ENCODE results near the gene HNRNPC. TPM values are rescaled to one million over a fixed set of nuclear protein-coding genes. Genes with fewer than 3 reads are reported as not detected.

Gene HNRNPC
- total and polyA plus RNA-seq, 2 of the 8 experiments (the other 6 are each of a cell fraction or from before 2014, with no cell fraction given): 781 to 1,207 TPM

DNA sequence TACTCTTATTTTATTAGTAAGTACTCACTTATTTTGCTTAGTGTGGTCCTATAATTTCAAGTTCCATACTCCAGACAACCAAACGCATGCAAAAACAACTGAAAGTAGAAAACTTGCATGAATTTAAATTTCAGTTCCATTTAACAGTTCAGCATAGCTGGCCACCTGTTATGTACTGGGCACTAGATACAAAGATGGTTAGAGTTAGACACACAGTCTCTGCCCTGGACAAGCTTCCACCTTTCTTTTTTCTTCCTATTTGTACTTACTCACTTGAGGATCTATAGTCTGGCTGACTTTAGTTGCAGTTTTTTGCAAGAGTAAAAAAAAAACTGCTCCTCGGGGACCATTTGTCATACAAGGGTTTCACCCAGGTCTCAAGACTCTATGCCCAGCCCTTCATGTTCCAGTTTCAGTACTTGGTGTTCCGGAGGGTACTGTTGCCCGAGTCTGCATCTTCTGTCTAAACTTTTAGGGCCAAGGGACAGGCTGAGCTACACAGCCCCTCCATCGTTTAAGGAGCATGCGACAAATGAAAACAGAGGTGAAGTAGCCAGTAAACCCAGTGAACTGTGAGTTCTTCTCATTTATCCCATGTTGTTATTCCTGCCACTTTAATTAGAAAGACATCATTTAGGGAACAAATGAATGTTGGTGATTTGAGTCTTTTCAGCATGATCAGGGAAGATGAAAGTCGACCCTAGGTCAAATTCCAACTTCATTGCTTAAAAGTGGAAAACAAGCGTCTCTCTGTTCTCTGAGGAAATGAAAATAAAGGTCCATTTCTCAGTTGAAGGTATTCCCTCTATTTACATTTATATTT is 33.0 kb upstream of the HNRNPC start (continued):
- TF ChIP-seq, protein P1, sequence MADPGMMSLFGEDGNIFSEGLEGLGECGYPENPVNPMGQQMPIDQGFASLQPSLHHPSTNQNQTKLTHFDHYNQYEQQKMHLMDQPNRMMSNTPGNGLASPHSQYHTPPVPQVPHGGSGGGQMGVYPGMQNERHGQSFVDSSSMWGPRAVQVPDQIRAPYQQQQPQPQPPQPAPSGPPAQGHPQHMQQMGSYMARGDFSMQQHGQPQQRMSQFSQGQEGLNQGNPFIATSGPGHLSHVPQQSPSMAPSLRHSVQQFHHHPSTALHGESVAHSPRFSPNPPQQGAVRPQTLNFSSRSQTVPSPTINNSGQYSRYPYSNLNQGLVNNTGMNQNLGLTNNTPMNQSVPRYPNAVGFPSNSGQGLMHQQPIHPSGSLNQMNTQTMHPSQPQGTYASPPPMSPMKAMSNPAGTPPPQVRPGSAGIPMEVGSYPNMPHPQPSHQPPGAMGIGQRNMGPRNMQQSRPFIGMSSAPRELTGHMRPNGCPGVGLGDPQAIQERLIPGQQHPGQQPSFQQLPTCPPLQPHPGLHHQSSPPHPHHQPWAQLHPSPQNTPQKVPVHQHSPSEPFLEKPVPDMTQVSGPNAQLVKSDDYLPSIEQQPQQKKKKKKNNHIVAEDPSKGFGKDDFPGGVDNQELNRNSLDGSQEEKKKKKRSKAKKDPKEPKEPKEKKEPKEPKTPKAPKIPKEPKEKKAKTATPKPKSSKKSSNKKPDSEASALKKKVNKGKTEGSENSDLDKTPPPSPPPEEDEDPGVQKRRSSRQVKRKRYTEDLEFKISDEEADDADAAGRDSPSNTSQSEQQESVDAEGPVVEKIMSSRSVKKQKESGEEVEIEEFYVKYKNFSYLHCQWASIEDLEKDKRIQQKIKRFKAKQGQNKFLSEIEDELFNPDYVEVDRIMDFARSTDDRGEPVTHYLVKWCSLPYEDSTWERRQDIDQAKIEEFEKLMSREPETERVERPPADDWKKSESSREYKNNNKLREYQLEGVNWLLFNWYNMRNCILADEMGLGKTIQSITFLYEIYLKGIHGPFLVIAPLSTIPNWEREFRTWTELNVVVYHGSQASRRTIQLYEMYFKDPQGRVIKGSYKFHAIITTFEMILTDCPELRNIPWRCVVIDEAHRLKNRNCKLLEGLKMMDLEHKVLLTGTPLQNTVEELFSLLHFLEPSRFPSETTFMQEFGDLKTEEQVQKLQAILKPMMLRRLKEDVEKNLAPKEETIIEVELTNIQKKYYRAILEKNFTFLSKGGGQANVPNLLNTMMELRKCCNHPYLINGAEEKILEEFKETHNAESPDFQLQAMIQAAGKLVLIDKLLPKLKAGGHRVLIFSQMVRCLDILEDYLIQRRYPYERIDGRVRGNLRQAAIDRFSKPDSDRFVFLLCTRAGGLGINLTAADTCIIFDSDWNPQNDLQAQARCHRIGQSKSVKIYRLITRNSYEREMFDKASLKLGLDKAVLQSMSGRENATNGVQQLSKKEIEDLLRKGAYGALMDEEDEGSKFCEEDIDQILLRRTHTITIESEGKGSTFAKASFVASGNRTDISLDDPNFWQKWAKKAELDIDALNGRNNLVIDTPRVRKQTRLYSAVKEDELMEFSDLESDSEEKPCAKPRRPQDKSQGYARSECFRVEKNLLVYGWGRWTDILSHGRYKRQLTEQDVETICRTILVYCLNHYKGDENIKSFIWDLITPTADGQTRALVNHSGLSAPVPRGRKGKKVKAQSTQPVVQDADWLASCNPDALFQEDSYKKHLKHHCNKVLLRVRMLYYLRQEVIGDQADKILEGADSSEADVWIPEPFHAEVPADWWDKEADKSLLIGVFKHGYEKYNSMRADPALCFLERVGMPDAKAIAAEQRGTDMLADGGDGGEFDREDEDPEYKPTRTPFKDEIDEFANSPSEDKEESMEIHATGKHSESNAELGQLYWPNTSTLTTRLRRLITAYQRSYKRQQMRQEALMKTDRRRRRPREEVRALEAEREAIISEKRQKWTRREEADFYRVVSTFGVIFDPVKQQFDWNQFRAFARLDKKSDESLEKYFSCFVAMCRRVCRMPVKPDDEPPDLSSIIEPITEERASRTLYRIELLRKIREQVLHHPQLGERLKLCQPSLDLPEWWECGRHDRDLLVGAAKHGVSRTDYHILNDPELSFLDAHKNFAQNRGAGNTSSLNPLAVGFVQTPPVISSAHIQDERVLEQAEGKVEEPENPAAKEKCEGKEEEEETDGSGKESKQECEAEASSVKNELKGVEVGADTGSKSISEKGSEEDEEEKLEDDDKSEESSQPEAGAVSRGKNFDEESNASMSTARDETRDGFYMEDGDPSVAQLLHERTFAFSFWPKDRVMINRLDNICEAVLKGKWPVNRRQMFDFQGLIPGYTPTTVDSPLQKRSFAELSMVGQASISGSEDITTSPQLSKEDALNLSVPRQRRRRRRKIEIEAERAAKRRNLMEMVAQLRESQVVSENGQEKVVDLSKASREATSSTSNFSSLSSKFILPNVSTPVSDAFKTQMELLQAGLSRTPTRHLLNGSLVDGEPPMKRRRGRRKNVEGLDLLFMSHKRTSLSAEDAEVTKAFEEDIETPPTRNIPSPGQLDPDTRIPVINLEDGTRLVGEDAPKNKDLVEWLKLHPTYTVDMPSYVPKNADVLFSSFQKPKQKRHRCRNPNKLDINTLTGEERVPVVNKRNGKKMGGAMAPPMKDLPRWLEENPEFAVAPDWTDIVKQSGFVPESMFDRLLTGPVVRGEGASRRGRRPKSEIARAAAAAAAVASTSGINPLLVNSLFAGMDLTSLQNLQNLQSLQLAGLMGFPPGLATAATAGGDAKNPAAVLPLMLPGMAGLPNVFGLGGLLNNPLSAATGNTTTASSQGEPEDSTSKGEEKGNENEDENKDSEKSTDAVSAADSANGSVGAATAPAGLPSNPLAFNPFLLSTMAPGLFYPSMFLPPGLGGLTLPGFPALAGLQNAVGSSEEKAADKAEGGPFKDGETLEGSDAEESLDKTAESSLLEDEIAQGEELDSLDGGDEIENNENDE (IDR thresholded peaks at IDR 0.05; ENCODE audit: insufficient replicate concordance, low read length): no peak
- TF ChIP-seq HDAC2 (IDR thresholded peaks at IDR 0.05; ENCODE audit: borderline replicate concordance in 1 of 2, low read depth in 2 of 2, low read length in 2 of 2) (no peak), GTF2F1 (IDR thresholded peaks at IDR 0.05; ENCODE audit: borderline replicate concordance, low read depth, low read length) (no peak), CBX8 (IDR thresholded peaks at IDR 0.05; ENCODE audit: borderline replicate concordance, low read depth, low read length) (no peak), BACH1 (IDR thresholded peaks at IDR 0.05; ENCODE audit: low read length) (no peak), GABPA (IDR thresholded peaks at IDR 0.05; ENCODE audit: borderline replicate concordance, insufficient read depth, low read length) (no peak), TAF7 (optimal IDR thresholded peaks at IDR 0.05; ENCODE audit: borderline replicate concordance, low read depth, low read length) (no peak), CTBP2 (IDR thresholded peaks at IDR 0.05; ENCODE audit: borderline replicate concordance, insufficient read depth, insufficient read length, low read length) (no peak), SIN3A (conservative IDR thresholded peaks at IDR 0.05 in 1 of 2, IDR thresholded peaks at IDR 0.05 in 1 of 2; ENCODE audit: low read depth in 1 of 2, low read length in 2 of 2) (no peak)

All from H1 (cell line).